ENCODE data around the gene RSPO1. TPM values are rescaled to one million over a fixed set of nuclear protein-coding genes. Genes with fewer than 3 reads are reported as not detected.

Gene RSPO1
- total RNA-seq, 3 donors from 2014 or later, result 0.12 to 1.7 (median 0.53) TPM

- DNase-seq (no peak), ATAC-seq (no peak)
- Histone ChIP-seq H3K4me1 (ENCODE audit: low read depth) (no peaks in the 10 kb centered on the region), H3K9me3 (no peaks in the 10 kb centered on the region), H3K36me3 (ENCODE audit: low read depth) (no peaks in the 10 kb centered on the region), H3K4me3 (no peak overlapping the region)
- intact Hi-C loops (cut with DNase I, micrococcal nuclease), result no loop called here
- no peak for TF ChIP-seq CTCF (IDR thresholded peaks at IDR 0.05)
These were observed 5.7 kb downstream of the RSPO1 start for GRCh38 chr1:37629008-37629407.

GRCh38 chr1:37628026-37628556 lies 6.6 kb downstream of the RSPO1 start:
- ATAC-seq (no peak), DNase-seq (no peak)
- no peak for TF ChIP-seq CTCF (IDR thresholded peaks at IDR 0.05)
- intact Hi-C loops (cut with DNase I, micrococcal nuclease), result no loop called here
- no peaks in the 10 kb centered on the region for H3K36me3 ChIP-seq (ENCODE audit: low read depth)
- H3K4me3 ChIP-seq, result no peak overlapping the region
- no peaks in the 10 kb centered on the region for H3K4me1 ChIP-seq (ENCODE audit: low read depth)
- H3K9me3 ChIP-seq, result no peaks in the 10 kb centered on the region

- ATAC-seq, result no peak
- intact Hi-C loops (cut with DNase I, micrococcal nuclease), result no loop called here
These were observed 12.6 kb downstream of the RSPO1 start for GRCh38 chr1:37622131-37622530.

GRCh38 chr1:37621326-37621870 lies 13.3 kb downstream of the RSPO1 start:
- ATAC-seq, result no peak
- no peak for TF ChIP-seq CTCF (IDR thresholded peaks at IDR 0.05)
- H3K4me1 ChIP-seq (ENCODE audit: low read depth), result no peaks in the 10 kb centered on the region
- intact Hi-C loops (cut with DNase I, micrococcal nuclease), result no loop called here
- H3K9me3 ChIP-seq, result no peaks in the 10 kb centered on the region
- no peaks in the 10 kb centered on the region for H3K36me3 ChIP-seq (ENCODE audit: low read depth)
- H3K4me3 ChIP-seq, result no peak overlapping the region
- no peak for DNase-seq

More at GRCh38 chr1:37622131-37622530, 12.6 kb downstream of the RSPO1 start:
- no peaks in the 10 kb centered on the region for H3K4me1 ChIP-seq (ENCODE audit: low read depth)
- no peak for TF ChIP-seq CTCF (IDR thresholded peaks at IDR 0.05)
- H3K4me3 ChIP-seq, result no peak overlapping the region
- DNase-seq, result no peak
- H3K36me3 ChIP-seq (ENCODE audit: low read depth), result no peaks in the 10 kb centered on the region
- H3K9me3 ChIP-seq, result no peaks in the 10 kb centered on the region

- H3K4me3 ChIP-seq, result no peak overlapping the region
- no peaks in the 10 kb centered on the region for H3K9me3 ChIP-seq
- no peaks in the 10 kb centered on the region for H3K36me3 ChIP-seq (ENCODE audit: low read depth)
- intact Hi-C loops (cut with DNase I, micrococcal nuclease), result no loop called here
- H3K4me1 ChIP-seq (ENCODE audit: low read depth), result no peaks in the 10 kb centered on the region
- no peak for ATAC-seq
- TF ChIP-seq CTCF (IDR thresholded peaks at IDR 0.05), result no peak
- DNase-seq, result no peak
These were observed 14.0 kb downstream of the RSPO1 start for GRCh38 chr1:37620707-37621106.

GRCh38 chr1:37616330-37616729 lies 18.4 kb downstream of the RSPO1 start:
- no peak for DNase-seq
- intact Hi-C loops (cut with DNase I, micrococcal nuclease), result no loop called here
- TF ChIP-seq CTCF (IDR thresholded peaks at IDR 0.05), result no peak
- Histone ChIP-seq H3K4me1 (ENCODE audit: low read depth) (no peaks in the 10 kb centered on the region), H3K4me3 (no peak overlapping the region), H3K36me3 (ENCODE audit: low read depth) (no peaks in the 10 kb centered on the region), H3K9me3 (no peaks in the 10 kb centered on the region)
- ATAC-seq, result no peak

Data from mucosa of descending colon (tissue), 3 donors.